Left ventricle myocardium superior (tissue), 1 donor: Measurements from ENCODE around the gene SERPINA6. TPM values are rescaled to one million over a fixed set of nuclear protein-coding genes. Genes with fewer than 3 reads are reported as not detected.
"Not testable (repeated sequence)": the region's sequence is repeated elsewhere in the genome, so short reads cannot be mapped to it uniquely, and the experiment has no call there.

ENCODE experiments used
- ATAC-seq: fragments of 200-7000 bp; cut with Tn5 transposase; one replicate; pipeline ENCODE4 v1.9.1; 2020; ENCODE audit warnings: mild to moderate bottlenecking, moderate library complexity
- DNase-seq: peaks from one replicate; pipeline ENCODE4 v3.0.0-alpha.2; 2020
- intact Hi-C: fragments of 100-400 bp; cut with micrococcal nuclease; formaldehyde crosslinking; loops from one replicate; pipeline ENCODE4 v1.11.0; 2022
- long read RNA-seq: library from polyadenylated mRNA; unstranded; transcript quantifications from one replicate; pipeline ENCODE4 v2.0.0, GENCODE V29; 2021
- total RNA-seq: library from RNA; stranded (reverse); fragmentation: NEBNext Ultra II Directional; extraction: Animal tissue kit (Norgen Biotek cat#: 25700); gene quantifications from one replicate; pipeline ENCODE4 v1.2.1, GENCODE V29; 2021
- donor health status: DM: no; HTN: yes; CAD: no; lungs with severe emphysema.

SERPINA6 gene
- total RNA-seq: not detected
- long read RNA-seq: 0 reads

GRCh38 chr14:94322648-94323570, at the start of gene SERPINA6:
TSS of gene SERPINA6 (minus strand) at chr14:94323336. CDS start at chr14:94314648, 8,688 bp downstream.
- DNase-seq (no peak), ATAC-seq (no peak)

GRCh38 chr14:94372021-94372605, 49.0 kb upstream of the SERPINA6 start:
- intact Hi-C loops: no loop called here
- ATAC-seq (no peak), DNase-seq (no peak)

More at GRCh38 chr14:94322648-94323570, at the start of gene SERPINA6:
- intact Hi-C loops: no loop called here

- ATAC-seq (no peak), DNase-seq (no peak)
- intact Hi-C loops: no loop called here
These were observed 47.4 kb upstream of the SERPINA6 start for GRCh38 chr14:94370524-94370910.

GRCh38 chr14:94369766-94370523, 46.8 kb upstream of the SERPINA6 start:
- ATAC-seq, intact Hi-C loops, DNase-seq: not testable (repeated sequence)

GRCh38 chr14:94368956-94369355, 45.8 kb upstream of the SERPINA6 start:
- DNase-seq (no peak), ATAC-seq (no peak)
- intact Hi-C loops: no loop called here

- ATAC-seq (no peak), DNase-seq (no peak)
- intact Hi-C loops: no loop called here
These were observed 45.1 kb upstream of the SERPINA6 start for GRCh38 chr14:94368243-94368590.

GRCh38 chr14:94367347-94368242, 44.5 kb upstream of the SERPINA6 start:
- peak; percentile 29 for ATAC-seq
- intact Hi-C loops: no loop called here

GRCh38 chr14:94366146-94366915, 43.2 kb upstream of the SERPINA6 start, which contains the start of gene SERPINA2:
TSS of gene SERPINA2 (minus strand) at chr14:94366698.
- no peak for DNase-seq
- intact Hi-C loops: no loop called here
- ATAC-seq: no peak

More at GRCh38 chr14:94367347-94368242, 44.5 kb upstream of the SERPINA6 start:
- DNase-seq: no peak

GRCh38 chr14:94365624-94366023, 42.5 kb upstream of the SERPINA6 start:
- no peak for DNase-seq
- no peak for ATAC-seq
- intact Hi-C loops: no loop called here

GRCh38 chr14:94364964-94365363, 41.8 kb upstream of the SERPINA6 start:
- no peak for ATAC-seq
- no peak for DNase-seq
- intact Hi-C loops: no loop called here

GRCh38 chr14:94364037-94364436, 40.9 kb upstream of the SERPINA6 start:
- DNase-seq (no peak), ATAC-seq (no peak)
- intact Hi-C loops: no loop called here

GRCh38 chr14:94363151-94363624, 40.1 kb upstream of the SERPINA6 start:
- DNase-seq (no peak), ATAC-seq (no peak)
- intact Hi-C loops: no loop called here

- intact Hi-C loops: no loop called here
- ATAC-seq (no peak), DNase-seq (no peak)
These were observed 39.5 kb upstream of the SERPINA6 start for GRCh38 chr14:94362614-94363133.

- ATAC-seq: no peak
These were observed 38.5 kb upstream of the SERPINA6 start for GRCh38 chr14:94361682-94362081.

GRCh38 chr14:94360945-94361565, 37.9 kb upstream of the SERPINA6 start:
- intact Hi-C loops: no loop called here
- DNase-seq (no peak), ATAC-seq (no peak)

More at GRCh38 chr14:94361682-94362081, 38.5 kb upstream of the SERPINA6 start:
- intact Hi-C loops: no loop called here
- no peak for DNase-seq

GRCh38 chr14:94357166-94357565, 34.0 kb upstream of the SERPINA6 start:
- intact Hi-C loops: no loop called here
- no peak for DNase-seq
- no peak for ATAC-seq

GRCh38 chr14:94356379-94357056, 33.4 kb upstream of the SERPINA6 start:
- no peak for DNase-seq
- ATAC-seq: no peak
- intact Hi-C loops: no loop called here
